AG10803 (cell line): Measurements from ENCODE around the gene MNAT1.
"Not testable (repeated sequence)": the region's sequence is repeated elsewhere in the genome, so short reads cannot be mapped to it uniquely, and the experiment has no call there.

Experiments used
- DNase-seq: peaks from one replicate; pipeline ENCODE4 v3.0.0; 2010; ENCODE audit warnings: low read depth
- H3K4me3 ChIP-seq: 2 replicates; pipeline ENCODE4 v1.5.1; 2011; ENCODE audit warnings: mild to moderate bottlenecking, low read length, control low read depth
- CTCF ChIP-seq: conservative IDR thresholded peaks from 2 replicates; pipeline ENCODE4 v1.5.1; 2011; ENCODE audit warnings: mild to moderate bottlenecking, low read length, control low read depth, inconsistent platforms

The MNAT1 gene

GRCh38 chr14:60878536-60878935 lies 144.0 kb downstream of the MNAT1 start:
- H3K4me3 ChIP-seq: no peak overlapping the region
- DNase-seq: peak; percentile 78
- no peak for TF ChIP-seq CTCF

- TF ChIP-seq CTCF: no peak
- H3K4me3 ChIP-seq: no peak overlapping the region
- no peak for DNase-seq
Observed at GRCh38 chr14:60882219-60882618, 147.7 kb downstream of the MNAT1 start.

- H3K4me3 ChIP-seq: no peak overlapping the region
- no peak for DNase-seq
- no peak for TF ChIP-seq CTCF
Observed at GRCh38 chr14:60884134-60884533, 149.6 kb downstream of the MNAT1 start.

GRCh38 chr14:60890636-60891035 lies 156.1 kb downstream of the MNAT1 start:
- not testable (repeated sequence) for H3K4me3 ChIP-seq, DNase-seq

- no peak for DNase-seq
- TF ChIP-seq CTCF: no peak
- no peak overlapping the region for H3K4me3 ChIP-seq
Observed at GRCh38 chr14:60893911-60894310, 159.3 kb downstream of the MNAT1 start.

GRCh38 chr14:60904381-60904780 lies 169.8 kb downstream of the MNAT1 start:
- DNase-seq: no peak
- TF ChIP-seq CTCF: no peak
- no peak overlapping the region for H3K4me3 ChIP-seq

- no peak overlapping the region for H3K4me3 ChIP-seq
- peak; percentile 8 for DNase-seq
- TF ChIP-seq CTCF: no peak
Observed at GRCh38 chr14:60905923-60906322, 171.4 kb downstream of the MNAT1 start.

- no peak overlapping the region for H3K4me3 ChIP-seq
- no peak for DNase-seq
- TF ChIP-seq CTCF: no peak
Observed at GRCh38 chr14:60915781-60916180, 181.2 kb downstream of the MNAT1 start.
